Lower leg skin (tissue), 3 donors: ENCODE data around the gene TRIM22.

Experiments
- CTCF ChIP-seq, 3 donors: fragments of 450-650 bp; IDR thresholded peaks; one replicate each; pipeline ENCODE4 v1.5.1; 2016; ENCODE audit warnings: antibody characterized with exemption in 3 of 3, mild to moderate bottlenecking in 3 of 3, moderate library complexity in 2 of 3
- POLR2A ChIP-seq, 2 donors: fragments of 450-650 bp; IDR thresholded peaks; one replicate each; pipeline ENCODE4 v1.6.1; 2016 to 2017; ENCODE audit warnings: antibody characterized with exemption in 2 of 2, mild to moderate bottlenecking in 1 of 2, moderate library complexity in 1 of 2

GRCh38 chr11:5639953-5640352 is 49.6 kb upstream of the TRIM22 start:
- TF ChIP-seq CTCF (IDR thresholded peaks at IDR 0.05) (no peak), POLR2A (IDR thresholded peaks at IDR 0.05) (no peak)
